Cardiac muscle cell (in vitro differentiated cells and primary cell): ENCODE measurements around the gene TIMP4. TPM values are rescaled to one million over a fixed set of nuclear protein-coding genes. Genes with fewer than 3 reads are reported as not detected.

ENCODE experiments used
- DNase-seq, 2 donors: peaks; one replicate each; pipeline versions ENCODE4 v3.0.0 to v3.0.0-alpha.2; 2010 to 2017; ENCODE audit warnings: low read depth in 1 of 2, low spot score in 1 of 2
- H3K27ac ChIP-seq: fragments of 200-600 bp; sonication (generic); 2 replicates; pipeline ENCODE4 v1.5.1; 2016
- H3K27me3 ChIP-seq: fragments of 200-600 bp; sonication (generic); 2 replicates; pipeline ENCODE4 v1.6.0; 2016; ENCODE audit warnings: control low read depth
- H3K36me3 ChIP-seq: fragments of 200-600 bp; sonication (generic); 2 replicates; pipeline ENCODE4 v1.5.1; 2016; ENCODE audit warnings: control low read depth
- H3K4me1 ChIP-seq: fragments of 200-600 bp; sonication (generic); 2 replicates; pipeline ENCODE4 v1.8.1; 2017; ENCODE audit warnings: low read depth, mild to moderate bottlenecking, mixed run types
- H3K4me3 ChIP-seq: fragments of 200-600 bp; sonication (generic); 2 replicates; pipeline ENCODE4 v1.5.1; 2016; ENCODE audit warnings: mild to moderate bottlenecking
- H3K9me3 ChIP-seq: fragments of 200-600 bp; sonication (generic); 2 replicates; pipeline ENCODE4 v1.5.1; 2017; ENCODE audit warnings: low read depth, mild to moderate bottlenecking, control low read depth
- polyA plus RNA-seq: library from polyadenylated mRNA; unstranded; fragments of >200 nt; fragmentation: Nextera tagmentation; extraction: Ambion mirVana; gene quantifications from 2 replicates; pipeline ENCODE4 v1.2.1, GENCODE V29; 2016
- total RNA-seq: library from RNA; depleted of rRNA; stranded (reverse); fragments of >200 nt; gene quantifications from 2 replicates; pipeline ENCODE4 v1.2.3, GENCODE V29; 2016
- TF ChIP-seq, protein P1 (sequence below): IDR thresholded peaks from 2 replicates; pipeline ENCODE4 v1.5.1; 2012; ENCODE audit warnings: low read depth, mild to moderate bottlenecking, low read length

The TIMP4 gene
- total and polyA plus RNA-seq, 2 experiments from 2014 or later = 0.16 TPM; not detected in 1

DNA sequence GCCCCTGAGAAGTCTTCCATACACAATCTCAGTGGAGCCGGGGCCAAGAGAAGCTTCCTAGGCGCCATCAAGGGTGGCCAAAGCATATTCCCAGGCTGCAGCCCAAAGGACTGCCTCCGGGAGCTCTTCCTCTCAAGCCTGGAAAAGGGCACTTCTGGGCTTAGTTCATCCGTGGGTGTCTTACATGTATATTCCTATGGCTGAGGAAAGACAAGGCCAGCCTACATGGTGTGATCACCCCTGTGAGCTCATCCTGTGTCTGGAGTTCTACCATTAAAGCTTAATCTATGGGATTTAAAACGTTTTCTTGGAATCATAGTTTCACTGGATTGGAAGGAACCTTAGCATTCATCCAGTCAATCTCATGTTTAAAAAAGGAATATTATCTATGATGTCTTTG lies 21.9 kb upstream of the TIMP4 start:
- Histone ChIP-seq H3K36me3 (no peaks in the 10 kb centered on the region), H3K27ac (no peak overlapping the region), H3K27me3 (no peaks in the 10 kb centered on the region), H3K4me3 (no peak overlapping the region), H3K9me3 (no peaks in the 10 kb centered on the region), H3K4me1 (no peaks in the 10 kb centered on the region)
- DNase-seq = no peak
- TF ChIP-seq, protein P1, sequence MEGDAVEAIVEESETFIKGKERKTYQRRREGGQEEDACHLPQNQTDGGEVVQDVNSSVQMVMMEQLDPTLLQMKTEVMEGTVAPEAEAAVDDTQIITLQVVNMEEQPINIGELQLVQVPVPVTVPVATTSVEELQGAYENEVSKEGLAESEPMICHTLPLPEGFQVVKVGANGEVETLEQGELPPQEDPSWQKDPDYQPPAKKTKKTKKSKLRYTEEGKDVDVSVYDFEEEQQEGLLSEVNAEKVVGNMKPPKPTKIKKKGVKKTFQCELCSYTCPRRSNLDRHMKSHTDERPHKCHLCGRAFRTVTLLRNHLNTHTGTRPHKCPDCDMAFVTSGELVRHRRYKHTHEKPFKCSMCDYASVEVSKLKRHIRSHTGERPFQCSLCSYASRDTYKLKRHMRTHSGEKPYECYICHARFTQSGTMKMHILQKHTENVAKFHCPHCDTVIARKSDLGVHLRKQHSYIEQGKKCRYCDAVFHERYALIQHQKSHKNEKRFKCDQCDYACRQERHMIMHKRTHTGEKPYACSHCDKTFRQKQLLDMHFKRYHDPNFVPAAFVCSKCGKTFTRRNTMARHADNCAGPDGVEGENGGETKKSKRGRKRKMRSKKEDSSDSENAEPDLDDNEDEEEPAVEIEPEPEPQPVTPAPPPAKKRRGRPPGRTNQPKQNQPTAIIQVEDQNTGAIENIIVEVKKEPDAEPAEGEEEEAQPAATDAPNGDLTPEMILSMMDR = no peak

DNA sequence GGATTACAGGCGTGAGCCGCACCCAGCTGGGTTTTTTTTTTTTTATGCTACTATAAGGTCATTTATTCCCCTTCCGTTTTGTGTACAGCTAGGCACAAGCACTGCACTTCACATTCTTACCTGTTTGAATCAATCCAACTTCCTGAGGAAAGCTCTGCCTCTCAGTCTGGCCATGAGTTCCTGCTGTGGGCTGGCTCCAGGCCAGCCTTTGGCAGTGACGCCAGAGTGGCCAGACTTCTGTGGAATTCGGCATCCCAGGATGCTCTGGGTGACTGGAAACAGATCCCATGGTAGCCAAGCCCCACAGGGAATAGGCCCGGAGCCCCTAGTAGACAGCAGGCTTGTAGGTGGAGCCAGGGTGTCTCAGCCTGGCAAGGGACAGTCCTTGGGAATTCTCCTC lies 21.5 kb upstream of the TIMP4 start:
- Histone ChIP-seq H3K4me1 (no peaks in the 10 kb centered on the region), H3K9me3 (no peaks in the 10 kb centered on the region), H3K4me3 (no peak overlapping the region), H3K27me3 (no peaks in the 10 kb centered on the region), H3K27ac (no peak overlapping the region), H3K36me3 (no peaks in the 10 kb centered on the region)
- TF ChIP-seq, protein P1 = no peak
- DNase-seq = peak in 1 of 2 donors; percentile 91

DNA sequence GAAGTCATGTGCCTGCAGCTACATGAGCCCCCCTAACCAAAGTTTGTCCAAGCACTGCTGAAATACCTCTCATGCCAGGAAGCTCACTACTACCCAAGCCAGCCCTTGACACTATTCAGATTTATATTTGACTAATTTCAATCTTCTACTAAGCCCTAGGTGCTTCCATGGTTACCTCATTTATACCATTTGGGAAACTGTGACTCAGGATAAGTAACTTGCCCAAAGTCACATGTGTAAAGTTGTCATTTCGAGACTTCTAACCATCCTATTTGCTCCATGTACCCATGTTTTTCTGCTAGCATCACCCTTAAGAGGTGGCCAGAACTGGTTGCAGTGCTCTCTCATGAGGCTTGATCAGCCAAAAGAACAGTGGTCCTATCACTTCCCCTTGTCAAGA lies 20.7 kb upstream of the TIMP4 start:
- no peaks in the 10 kb centered on the region for H3K9me3 ChIP-seq
- TF ChIP-seq, protein P1 = no peak

DNA sequence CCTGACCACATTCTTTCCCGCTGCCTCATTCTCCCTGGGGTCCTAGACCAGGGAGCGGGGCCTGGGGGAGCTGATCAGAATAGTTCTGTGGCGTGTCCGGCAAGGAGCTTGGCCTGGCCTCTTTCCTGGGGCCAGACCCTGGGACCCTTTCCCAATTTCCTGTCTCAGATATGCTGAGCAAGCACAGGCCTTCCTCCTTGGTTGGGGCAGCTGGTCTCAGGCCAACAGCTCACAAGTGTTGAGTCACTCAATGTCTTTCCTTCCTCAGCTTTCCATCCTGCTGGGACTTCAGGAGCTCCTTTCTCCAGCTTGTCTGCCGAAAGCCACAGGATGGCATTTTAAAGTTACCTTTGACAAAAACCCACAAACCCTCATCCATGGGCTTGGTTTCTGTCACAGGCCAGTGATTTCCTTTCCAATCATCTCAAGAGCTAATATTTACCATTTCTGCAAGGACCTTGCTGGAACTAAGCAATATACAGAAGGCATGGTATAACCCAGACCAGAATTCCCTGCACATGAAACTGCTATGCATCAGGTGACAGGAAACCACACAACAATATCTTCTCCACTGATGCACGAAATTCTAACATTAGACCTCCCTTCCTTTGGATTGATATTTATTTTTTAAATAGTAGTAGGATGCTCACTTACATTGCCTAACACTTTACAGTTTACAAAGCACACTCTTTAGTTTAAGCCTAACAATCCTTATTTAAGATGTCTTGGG lies 19.5 kb upstream of the TIMP4 start:
- H3K4me1 ChIP-seq = no peaks in the 10 kb centered on the region
- no peaks in the 10 kb centered on the region for H3K36me3 ChIP-seq
- no peaks in the 10 kb centered on the region for H3K9me3 ChIP-seq
- no peak overlapping the region for H3K27ac ChIP-seq
- TF ChIP-seq, protein P1 = no peak
- no peak overlapping the region for H3K4me3 ChIP-seq
- H3K27me3 ChIP-seq = no peaks in the 10 kb centered on the region
- peak in 1 of 2 donors; percentile 91 for DNase-seq

More for the DNA sequence above, 20.7 kb upstream of the TIMP4 start:
- Histone ChIP-seq H3K4me3 (no peak overlapping the region), H3K36me3 (no peaks in the 10 kb centered on the region), H3K27ac (no peak overlapping the region), H3K4me1 (no peaks in the 10 kb centered on the region), H3K27me3 (no peaks in the 10 kb centered on the region)
- no peak for DNase-seq

DNA sequence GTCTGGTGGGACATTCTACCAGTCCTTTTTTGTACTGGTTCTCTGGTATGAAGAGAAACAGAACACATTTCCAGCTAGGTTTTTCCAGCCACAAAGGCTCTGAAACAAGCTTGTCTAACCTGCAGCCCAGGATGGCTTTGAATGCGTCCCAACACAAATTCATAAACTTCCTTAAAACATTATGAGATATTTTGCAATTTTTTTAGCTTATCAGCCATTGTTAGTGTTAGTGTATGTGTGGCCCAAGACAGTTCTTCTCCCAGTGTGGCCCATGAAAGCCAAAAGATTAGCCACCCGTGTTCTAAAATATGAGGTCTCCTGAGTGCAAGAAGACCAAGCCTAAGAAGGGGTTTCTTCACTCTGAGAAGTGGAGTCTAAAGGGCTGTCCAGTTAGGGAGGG lies 18.4 kb upstream of the TIMP4 start:
- TF ChIP-seq, protein P1 = no peak
- Histone ChIP-seq H3K27me3 (no peaks in the 10 kb centered on the region), H3K4me1 (no peaks in the 10 kb centered on the region), H3K27ac (no peak overlapping the region), H3K9me3 (no peaks in the 10 kb centered on the region), H3K4me3 (no peak overlapping the region), H3K36me3 (no peaks in the 10 kb centered on the region)
- DNase-seq = peak in 1 of 2 donors; percentile 54
